K562 (cell line): Measurements from ENCODE around the gene FOXM1. TPM values are rescaled to one million over a fixed set of nuclear protein-coding genes. Genes with fewer than 3 reads are reported as not detected.

Source experiments
- GABPB1 ChIP-seq: sonication (generic); formaldehyde crosslinking; IDR thresholded peaks from 2 replicates; pipeline ENCODE4 v1.8.0; 2022; ENCODE audit warnings: mild to moderate bottlenecking, missing genetic modification reagents
- GTF2E2 ChIP-seq: fragments of 200-800 bp; sonication (Bioruptor generic); IDR thresholded peaks from 2 replicates; pipeline ENCODE4 v1.6.1; 2016; ENCODE audit warnings: missing genetic modification characterization, missing compliant biosample characterization
- HDAC1 ChIP-seq, 2 experiments: fragments of 450-650 bp; IDR thresholded peaks; 2 replicates each; pipeline ENCODE4 v1.6.1; 2016 to 2017; ENCODE audit warnings: inconsistent platforms in 1 of 2, mild to moderate bottlenecking in 1 of 2, moderate library complexity in 1 of 2
- KAT2B ChIP-seq: IDR thresholded peaks from one replicate; pipeline ENCODE4 v1.6.1; 2012; ENCODE audit warnings: low read depth, mild to moderate bottlenecking, control low read depth, inconsistent platforms, low read length, moderate library complexity
- KDM2B ChIP-seq: fragments of 250-450 bp; sonication (Bioruptor Pico); IDR thresholded peaks from 2 replicates; pipeline ENCODE4 v1.8.0; 2021; ENCODE audit warnings: mild to moderate bottlenecking, moderate library complexity
- LARP7 ChIP-seq: fragments of 450-650 bp; IDR thresholded peaks from 2 replicates; pipeline ENCODE4 v1.6.1; 2016
- MGA ChIP-seq: fragments of 450-650 bp; IDR thresholded peaks from 2 replicates; pipeline ENCODE4 v1.6.1; 2016; ENCODE audit warnings: mild to moderate bottlenecking, moderate library complexity
- NR1H2 ChIP-seq: sonication (generic); formaldehyde crosslinking; IDR thresholded peaks from 2 replicates; pipeline ENCODE4 v1.4.0; 2020; ENCODE audit warnings: mild to moderate bottlenecking, missing genetic modification reagents
- POLR2G ChIP-seq: fragments of 200-400 bp; formaldehyde crosslinking; IDR thresholded peaks from 2 replicates; pipeline ENCODE4 v1.6.1; 2017; ENCODE audit warnings: low read depth, mild to moderate bottlenecking, antibody characterized with exemption, low read length, moderate library complexity
- U2AF2 ChIP-seq: fragments of 200-400 bp; formaldehyde crosslinking; optimal IDR thresholded peaks from 2 replicates; pipeline ENCODE3; 2017; ENCODE audit warnings: low read depth, mild to moderate bottlenecking, low read length
- ZNF124 ChIP-seq: sonication (generic); formaldehyde crosslinking; IDR thresholded peaks from 2 replicates; pipeline ENCODE4 v1.8.1; 2022; ENCODE audit warnings: missing genetic modification reagents
- ZNF140 ChIP-seq: fragments of 250-450 bp; sonication (Bioruptor Pico); IDR thresholded peaks from 2 replicates; pipeline ENCODE4 v1.8.0; 2021; ENCODE audit warnings: moderate library complexity, mild to moderate bottlenecking, inconsistent platforms
- ZNF232 ChIP-seq: sonication (generic); formaldehyde crosslinking; IDR thresholded peaks from 2 replicates; pipeline ENCODE4 v1.8.0; 2022; ENCODE audit warnings: mild to moderate bottlenecking, missing genetic modification reagents
- polyA plus RNA-seq, 8 experiments: library from polyadenylated mRNA; depleted of rRNA in 4 of 8; stranded (reverse) in 5 of 8; unstranded in 3 of 8; fragments of >200 nt; fragmentation: Nextera tagmentation in 2 of 8; fragmentation: Illumina TruSeq in 1 of 8; extraction: Ambion mirVana in 2 of 8; extraction: Trizol in 1 of 8; gene quantifications; 2 replicates each; pipeline versions ENCODE4 v1.2.1 to v1.2.3, GENCODE V29; 2011 to 2014; ENCODE audit warnings: inconsistent platforms in 1 of 8, missing spikeins in 1 of 8
- total RNA-seq, 7 experiments: library from RNA; depleted of rRNA in 6 of 7; stranded (reverse); fragments of >200 nt in 6 of 7; fragmentation: Illumina TruSeq in 2 of 7; extraction: Trizol in 2 of 7; gene quantifications; 2 replicates each; pipeline versions ENCODE4 v1.2.1 to v1.2.3, GENCODE V29; 2011 to 2021; ENCODE audit warnings: low replicate concordance in 1 of 7
- TF ChIP-seq, protein P1 (sequence below): fragments of 450-650 bp; formaldehyde crosslinking; IDR thresholded peaks from 2 replicates; pipeline ENCODE4 v1.4.0; 2020; ENCODE audit warnings: mild to moderate bottlenecking, mixed read lengths

The FOXM1 gene
- total and polyA plus RNA-seq, 9 of the 15 experiments (the other 6 are each of a cell fraction or from before 2014, with no cell fraction given), result 8.9 to 46.9 (median 17.2) TPM

GRCh38 chr12:2877047-2877952, at the start of gene FOXM1, which contains the start of gene RHNO1 (continued):
- peak; percentile 59 for TF ChIP-seq MGA
- TF ChIP-seq, protein P1, sequence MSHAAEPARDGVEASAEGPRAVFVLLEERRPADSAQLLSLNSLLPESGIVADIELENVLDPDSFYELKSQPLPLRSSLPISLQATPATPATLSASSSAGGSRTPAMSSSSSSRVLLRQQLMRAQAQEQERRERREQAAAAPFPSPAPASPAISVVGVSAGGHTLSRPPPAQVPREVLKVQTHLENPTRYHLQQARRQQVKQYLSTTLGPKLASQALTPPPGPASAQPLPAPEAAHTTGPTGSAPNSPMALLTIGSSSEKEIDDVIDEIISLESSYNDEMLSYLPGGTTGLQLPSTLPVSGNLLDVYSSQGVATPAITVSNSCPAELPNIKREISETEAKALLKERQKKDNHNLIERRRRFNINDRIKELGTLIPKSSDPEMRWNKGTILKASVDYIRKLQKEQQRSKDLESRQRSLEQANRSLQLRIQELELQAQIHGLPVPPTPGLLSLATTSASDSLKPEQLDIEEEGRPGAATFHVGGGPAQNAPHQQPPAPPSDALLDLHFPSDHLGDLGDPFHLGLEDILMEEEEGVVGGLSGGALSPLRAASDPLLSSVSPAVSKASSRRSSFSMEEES (CRISPR knock-in tag), result peak; percentile 99
- TF ChIP-seq U2AF2, result no peak
- TF ChIP-seq ZNF124 (CRISPR knock-in tag), result no peak
- no peak for TF ChIP-seq LARP7
- no peak for TF ChIP-seq ZNF232 (CRISPR knock-in tag)
- no peak for TF ChIP-seq NR1H2 (CRISPR knock-in tag)
- no peak for TF ChIP-seq KDM2B (CRISPR knock-in tag)
- peak; percentile 60; the same call in 1 of the 2 replicates for TF ChIP-seq GTF2E2 (tag)
- TF ChIP-seq GABPB1 (CRISPR knock-in tag), result no peak
- TF ChIP-seq HDAC1 (IDR thresholded peaks at IDR 0.05), result peak in 1 of 2 experiments; percentile 89; a peak in 2 of 4 replicates
- peak; percentile 92 for TF ChIP-seq POLR2G
- TF ChIP-seq ZNF140 (CRISPR knock-in tag), result no peak
- no peak for TF ChIP-seq KAT2B
